Fibroblast of skin of back (primary cell): Measurements from ENCODE around the gene EMC9.
"Not testable (repeated sequence)": the region's sequence is repeated elsewhere in the genome, so short reads cannot be mapped to it uniquely, and the experiment has no call there.

Experiments used
- DNase-seq: peaks from one replicate; pipeline ENCODE4 v3.0.0-alpha.2; 2013

EMC9 gene

GRCh38 chr14:24106672-24107271, 34.6 kb downstream of the EMC9 start:
- no peak for DNase-seq

GRCh38 chr14:24105609-24106239, 35.7 kb downstream of the EMC9 start:
- not testable (repeated sequence) for DNase-seq

GRCh38 chr14:24103451-24103850, 37.9 kb downstream of the EMC9 start:
- DNase-seq: no peak

- DNase-seq: no peak
Observed at GRCh38 chr14:24102357-24103048, 38.9 kb downstream of the EMC9 start.

GRCh38 chr14:24100982-24101494, 40.4 kb downstream of the EMC9 start:
- no peak for DNase-seq

- no peak for DNase-seq
Observed at GRCh38 chr14:24100197-24100981, 41.0 kb downstream of the EMC9 start.

GRCh38 chr14:24098927-24099813, 42.2 kb downstream of the EMC9 start:
- no peak for DNase-seq

- no peak for DNase-seq
Observed at GRCh38 chr14:24098229-24098926, 43.0 kb downstream of the EMC9 start.

GRCh38 chr14:24096545-24097181, 44.7 kb downstream of the EMC9 start:
- DNase-seq: no peak

GRCh38 chr14:24095271-24096068, 45.9 kb downstream of the EMC9 start:
- DNase-seq: peak; percentile 77

GRCh38 chr14:24094841-24095270, 46.5 kb downstream of the EMC9 start:
- peak; percentile 5 for DNase-seq

- DNase-seq: peak; percentile 98
Observed at GRCh38 chr14:24093901-24094840, 47.2 kb downstream of the EMC9 start, which contains the start of gene PCK2. Gene PCK2 (plus strand): TSS chr14:24094311. CDS start chr14:24094406, 95 bp downstream.

GRCh38 chr14:24093207-24093900, 48.0 kb downstream of the EMC9 start:
- DNase-seq: no peak

GRCh38 chr14:24092505-24093206, 48.7 kb downstream of the EMC9 start:
- DNase-seq: no peak

GRCh38 chr14:24092110-24092504, 49.3 kb downstream of the EMC9 start:
- no peak for DNase-seq

GRCh38 chr14:24089890-24090289, 51.5 kb downstream of the EMC9 start:
- DNase-seq: no peak
